T-helper 2 cell (primary cell): Measurements from ENCODE around the gene CCDC92B.
A peak's percentile ranks its signal among the peaks of the same experiment; 100 is the strongest.
"Not testable (repeated sequence)": the region's sequence is repeated elsewhere in the genome, so short reads cannot be mapped to it uniquely, and the experiment has no call there.

Experiments
- DNase-seq, 5 experiments: peaks; one replicate each; pipeline versions ENCODE4 v3.0.0 to v3.0.0-alpha.2; 2012 to 2022
- total RNA-seq, 2 donors: gene quantifications; one replicate each; lab custom pipeline; 2026; lab: John Stamatoyannopoulos, UW

Gene CCDC92B
- 0 to 0.07 reads per million in 2 donors for total RNA-seq

DNA sequence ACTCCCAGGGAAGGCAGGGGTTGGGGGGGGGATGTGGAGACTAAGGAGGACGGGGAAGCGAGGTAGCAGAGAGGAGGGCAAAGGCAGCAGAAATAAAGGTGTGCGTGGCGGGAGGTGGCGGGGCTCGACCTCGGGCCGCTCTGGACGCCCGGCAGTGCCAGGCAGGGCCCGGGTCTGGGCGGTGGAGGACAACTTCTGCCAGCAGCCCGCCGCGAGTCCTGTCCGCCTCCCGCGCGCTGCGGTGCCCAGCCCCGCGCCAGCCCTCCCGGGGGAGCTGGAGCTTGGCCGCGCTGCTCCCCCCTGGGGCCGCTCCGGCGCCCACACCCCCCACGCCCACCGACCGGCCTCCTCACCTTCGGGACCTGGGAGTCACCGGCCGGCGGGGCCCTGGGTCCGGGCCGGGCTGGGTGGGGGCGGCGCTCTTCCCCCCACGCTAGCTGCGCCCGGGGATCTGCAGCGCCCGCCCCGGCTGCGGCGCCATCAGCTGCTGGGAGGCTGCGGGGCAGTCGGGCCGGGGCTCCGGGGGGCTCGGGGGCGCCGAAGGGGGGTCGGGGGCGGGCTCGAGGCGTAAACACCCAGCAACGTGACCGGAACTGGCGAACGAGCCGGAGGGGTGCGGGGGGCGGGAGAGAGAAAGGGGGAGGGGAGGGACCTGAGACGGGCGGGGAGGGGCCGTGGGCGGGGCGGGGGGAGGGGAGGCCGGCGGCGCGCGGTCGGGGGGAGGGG, at the start of gene CCDC92B:
TSS of gene CCDC92B (minus strand) at position 595 of the 726 bp plus-strand sequence. CDS start 14,507 bp downstream, outside the sequence.
- DNase-seq = no peak

DNA sequence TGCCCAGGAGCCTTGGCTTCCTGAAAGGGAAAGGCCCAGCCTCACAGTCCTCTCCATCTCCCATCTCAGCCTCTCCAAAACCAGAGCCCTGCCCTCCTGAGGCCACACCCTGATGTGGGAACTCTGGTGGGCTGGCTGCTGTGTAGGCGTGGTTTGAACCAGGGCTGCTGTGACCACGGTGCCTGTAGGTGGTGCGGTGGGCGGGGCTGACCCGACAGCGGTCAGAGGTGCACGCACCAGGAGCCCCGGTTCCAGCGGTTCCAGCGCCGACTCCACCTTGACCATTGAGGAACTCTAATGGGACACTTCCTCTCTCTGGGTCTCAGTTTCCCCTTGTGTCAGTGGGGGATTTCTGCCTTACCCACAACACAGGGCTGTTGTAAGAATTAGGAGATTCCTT, 49.2 kb upstream of the CCDC92B start:
- no peak for DNase-seq

DNA sequence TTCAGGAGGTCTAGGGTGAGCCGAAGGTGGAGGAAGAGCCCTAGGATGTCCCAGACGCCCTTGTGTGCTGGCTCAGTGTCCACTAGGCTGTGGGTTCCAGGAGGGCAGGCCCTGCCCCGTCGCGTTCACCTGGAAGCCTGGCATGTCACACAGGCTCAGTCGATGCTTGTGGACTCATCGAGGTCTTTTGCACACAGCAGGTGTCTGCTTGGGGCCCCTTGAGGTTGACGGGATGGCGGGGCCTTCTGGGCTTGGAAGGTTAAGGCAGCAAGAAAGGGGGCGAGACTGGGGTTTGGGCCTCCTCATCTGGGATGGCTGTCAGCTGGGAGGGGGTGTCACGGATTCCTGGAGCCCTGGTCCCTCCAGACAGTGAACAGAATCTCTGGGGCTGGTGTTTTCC, 48.7 kb upstream of the CCDC92B start:
- no peak for DNase-seq

DNA sequence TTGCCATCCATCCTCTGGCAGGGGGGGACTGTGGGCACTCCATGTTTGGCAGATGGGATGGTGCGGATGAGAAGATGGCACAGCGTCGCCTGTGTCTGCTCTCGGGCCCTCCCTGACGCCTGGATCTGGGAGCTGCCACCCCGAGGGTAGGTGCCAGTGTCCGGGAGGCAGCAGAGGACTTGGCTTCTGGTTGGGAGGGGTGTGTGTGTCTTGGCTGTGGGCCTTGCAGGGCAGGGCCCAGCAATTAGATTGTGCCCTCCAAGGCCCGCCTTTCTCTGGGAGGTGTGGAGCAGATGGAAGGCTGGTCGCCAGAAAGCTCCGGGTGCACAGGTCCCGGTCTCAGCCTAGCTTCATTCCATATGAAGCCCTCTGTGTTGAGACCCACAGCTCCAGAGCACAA, 48.2 kb upstream of the CCDC92B start:
- DNase-seq = no peak

DNA sequence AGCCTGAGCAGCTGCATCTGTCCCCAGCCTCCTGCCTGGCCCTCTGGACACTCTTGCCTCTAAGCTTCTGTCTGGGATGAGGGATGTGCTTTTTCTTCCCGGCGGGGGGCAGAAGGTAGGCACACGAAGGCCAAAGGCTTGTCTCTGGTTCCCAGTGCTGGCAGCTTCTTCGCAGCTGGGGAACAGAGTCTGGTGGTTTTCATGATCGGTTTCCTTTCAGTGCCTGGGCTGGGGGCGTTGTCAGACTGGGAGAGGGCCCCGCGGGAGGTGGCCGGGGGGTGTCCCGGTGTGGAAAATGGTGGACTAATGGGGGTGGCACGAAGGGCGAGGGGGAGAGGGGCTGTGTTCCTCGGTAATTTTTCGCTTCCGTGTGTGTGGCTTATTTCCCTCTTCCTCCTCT, 47.8 kb upstream of the CCDC92B start:
- no peak for DNase-seq

DNA sequence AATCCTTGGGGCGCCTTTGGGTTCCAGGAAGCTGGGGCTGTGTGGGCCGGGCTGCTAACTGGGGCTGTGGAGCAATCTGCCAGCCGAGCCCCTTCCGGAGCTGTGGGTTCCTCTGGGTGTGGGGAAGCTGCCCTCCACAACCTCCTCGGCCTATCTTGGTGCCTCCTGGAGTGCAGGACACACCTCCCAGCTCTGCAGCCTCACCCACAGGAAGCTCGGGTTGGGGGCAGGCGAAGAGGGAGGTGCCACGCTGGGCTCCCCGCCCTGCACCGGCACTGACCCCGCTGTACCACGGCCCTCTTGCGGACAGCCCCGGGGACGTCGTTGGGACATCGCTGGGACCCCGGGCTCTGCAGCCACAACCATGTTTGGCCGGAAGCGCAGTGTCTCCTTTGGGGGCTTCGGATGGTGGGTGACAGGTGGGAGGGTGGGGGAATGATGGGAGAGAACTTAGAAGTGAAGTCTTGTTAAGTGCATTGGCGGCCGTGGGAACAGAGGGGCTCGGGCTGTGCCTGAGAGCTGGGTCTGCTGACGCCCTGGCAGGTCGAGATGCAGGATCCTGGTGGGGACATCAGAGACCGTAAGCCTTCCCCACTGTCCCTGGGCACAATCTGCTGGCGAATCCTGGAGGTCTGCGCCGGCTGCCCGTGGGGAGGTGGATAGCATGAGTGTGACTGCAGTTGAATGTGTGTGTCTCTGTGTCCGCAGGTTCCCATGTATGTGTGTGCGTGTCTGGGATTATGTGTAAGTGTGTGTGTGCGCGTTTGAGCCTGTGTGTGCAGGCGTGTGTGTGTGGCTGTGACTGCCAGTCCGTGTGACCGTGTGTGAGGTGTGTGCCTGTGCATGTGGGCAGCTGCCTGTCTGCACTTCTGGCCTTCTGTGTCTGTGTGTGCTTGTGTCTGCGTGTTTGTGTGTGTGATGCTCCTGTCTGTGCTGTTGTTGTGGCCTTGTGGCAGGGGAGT, 47.0 kb upstream of the CCDC92B start, which contains the start of gene RAP1GAP2:
TSS of gene RAP1GAP2 (plus strand) at position 275 of the 962 bp plus-strand sequence. CDS start at position 365, 90 bp downstream.
- peak; percentile 46 to 89 (median 71) for DNase-seq

DNA sequence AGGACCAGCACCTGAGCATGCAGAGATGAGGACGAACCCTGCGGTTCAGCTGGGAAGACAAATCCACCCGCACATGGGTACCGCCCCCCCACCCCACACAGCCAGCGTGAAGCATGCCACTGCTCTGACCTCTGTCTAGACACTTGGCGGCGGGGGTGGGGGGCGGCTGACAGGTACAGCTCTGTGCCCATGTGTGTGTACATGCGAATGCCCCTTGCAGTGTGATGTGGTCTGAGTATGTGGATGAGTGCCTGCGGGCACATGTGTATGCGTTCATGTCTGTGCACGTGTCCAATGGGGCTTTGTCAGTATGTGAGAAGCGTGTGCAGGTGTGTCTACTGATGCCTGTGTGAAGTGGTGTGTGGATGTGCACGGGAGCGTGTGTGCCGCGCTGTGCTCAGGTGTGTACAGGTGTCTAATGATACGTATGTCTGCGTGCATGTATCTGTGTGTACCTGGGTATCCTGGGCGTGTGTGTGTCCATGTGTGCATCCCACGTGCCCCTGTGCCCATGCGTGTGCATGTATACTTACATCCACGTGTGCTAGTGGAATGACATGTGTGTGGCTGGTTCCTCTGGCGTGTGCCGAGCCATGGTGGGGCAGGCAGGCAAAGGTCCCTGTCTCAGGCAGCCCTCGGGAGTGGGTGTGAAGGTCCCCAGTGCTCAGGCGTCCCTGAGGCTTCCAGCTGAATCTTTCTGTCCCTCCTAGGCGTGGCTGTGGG, 46.1 kb upstream of the CCDC92B start:
- DNase-seq = no peak

DNA sequence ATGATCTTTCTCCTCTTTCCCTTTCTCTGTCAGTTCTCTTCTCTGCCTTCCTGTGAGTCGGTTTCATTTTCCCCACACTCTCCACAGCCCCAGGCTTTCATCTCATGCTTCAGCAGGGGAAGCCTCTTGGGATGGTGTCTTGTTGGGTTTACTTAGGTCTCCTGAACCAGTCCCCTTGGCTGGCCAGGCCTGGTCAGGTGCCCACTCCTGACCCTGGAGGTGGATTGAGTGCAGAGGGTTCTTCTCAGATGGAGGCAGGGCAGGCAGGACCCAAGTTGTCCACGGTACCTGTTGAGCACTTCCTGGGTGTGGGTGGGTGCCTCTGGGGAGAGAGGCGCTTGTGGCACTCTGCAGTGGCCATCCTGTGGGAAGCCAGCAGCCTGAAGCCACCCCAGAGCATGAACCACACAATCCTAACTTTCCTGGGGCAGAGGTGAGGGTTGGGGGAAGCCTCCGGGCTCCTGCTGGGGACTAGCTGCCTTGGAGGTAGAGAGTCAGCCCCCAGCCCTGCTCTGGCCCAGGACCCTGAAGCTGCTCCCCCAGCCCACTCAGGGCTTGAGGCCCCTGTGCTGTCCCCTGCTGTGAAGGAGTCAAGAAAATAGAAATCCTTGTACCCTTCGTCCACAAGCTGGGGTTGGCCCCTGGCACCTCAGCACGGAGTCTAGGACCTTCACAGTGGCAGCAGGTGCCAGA, 44.8 kb upstream of the CCDC92B start:
- DNase-seq = peak in 1 of 5 experiments; percentile 20

DNA sequence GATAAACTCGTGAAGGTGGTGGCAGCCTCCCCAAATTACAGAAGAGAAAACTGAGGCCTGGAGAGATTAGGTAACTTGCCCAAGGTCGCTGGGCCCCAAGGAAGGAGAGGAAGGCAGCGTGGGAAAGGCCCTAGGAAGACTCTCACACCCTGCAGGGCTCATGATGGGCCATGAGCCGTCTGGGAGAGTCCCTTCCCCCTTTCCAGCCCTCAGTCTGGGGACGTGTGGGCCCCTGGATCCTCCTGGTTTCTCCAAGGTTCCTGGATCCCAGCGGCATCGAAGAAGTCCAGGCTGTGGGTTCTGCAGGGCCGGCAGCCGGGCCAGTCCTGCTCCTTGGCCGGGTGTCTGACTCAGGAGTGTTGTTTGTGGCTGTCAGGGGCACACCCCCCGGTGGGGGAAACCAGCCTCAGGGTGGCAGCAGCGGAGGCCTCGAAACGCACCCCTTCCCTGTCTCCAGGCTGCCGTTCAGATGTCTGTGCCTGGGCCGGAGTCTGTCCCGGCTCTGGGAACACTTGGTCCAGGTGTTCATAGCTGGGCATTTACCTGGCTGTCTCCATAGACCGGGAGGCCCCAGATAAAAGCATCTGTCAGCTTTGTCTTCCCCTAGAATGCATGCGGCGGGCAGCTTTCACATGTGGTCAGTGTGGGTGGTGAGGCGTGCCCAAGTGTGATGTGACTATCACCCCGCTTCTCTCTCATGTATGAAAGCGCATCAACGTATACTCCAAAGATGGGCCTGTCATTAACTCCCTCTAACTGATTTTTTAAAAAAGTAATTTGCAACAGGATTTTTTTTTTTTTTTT, 43.1 kb upstream of the CCDC92B start:
- DNase-seq = peak in 2 of 5 experiments; percentile 64 to 93

DNA sequence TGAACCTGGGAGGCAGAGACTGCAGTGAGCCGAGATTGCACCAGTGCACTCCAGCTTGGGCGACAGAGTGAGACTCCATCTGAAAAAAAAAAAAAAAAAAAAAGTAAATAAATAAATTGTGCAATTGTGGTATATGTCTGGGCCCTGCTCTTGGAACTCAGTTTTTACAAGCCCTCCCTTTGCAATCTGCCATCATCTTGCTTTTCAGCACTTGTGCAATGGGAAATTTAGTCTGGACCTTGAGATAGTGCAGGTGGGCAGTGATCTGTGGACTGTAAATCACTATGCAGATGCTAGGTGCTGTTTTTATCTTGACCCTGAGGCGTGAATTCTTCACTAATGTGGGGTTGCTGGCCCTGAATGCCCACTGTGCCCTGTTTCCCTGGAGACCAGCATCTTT, 40.2 kb upstream of the CCDC92B start:
- DNase-seq = no peak

DNA sequence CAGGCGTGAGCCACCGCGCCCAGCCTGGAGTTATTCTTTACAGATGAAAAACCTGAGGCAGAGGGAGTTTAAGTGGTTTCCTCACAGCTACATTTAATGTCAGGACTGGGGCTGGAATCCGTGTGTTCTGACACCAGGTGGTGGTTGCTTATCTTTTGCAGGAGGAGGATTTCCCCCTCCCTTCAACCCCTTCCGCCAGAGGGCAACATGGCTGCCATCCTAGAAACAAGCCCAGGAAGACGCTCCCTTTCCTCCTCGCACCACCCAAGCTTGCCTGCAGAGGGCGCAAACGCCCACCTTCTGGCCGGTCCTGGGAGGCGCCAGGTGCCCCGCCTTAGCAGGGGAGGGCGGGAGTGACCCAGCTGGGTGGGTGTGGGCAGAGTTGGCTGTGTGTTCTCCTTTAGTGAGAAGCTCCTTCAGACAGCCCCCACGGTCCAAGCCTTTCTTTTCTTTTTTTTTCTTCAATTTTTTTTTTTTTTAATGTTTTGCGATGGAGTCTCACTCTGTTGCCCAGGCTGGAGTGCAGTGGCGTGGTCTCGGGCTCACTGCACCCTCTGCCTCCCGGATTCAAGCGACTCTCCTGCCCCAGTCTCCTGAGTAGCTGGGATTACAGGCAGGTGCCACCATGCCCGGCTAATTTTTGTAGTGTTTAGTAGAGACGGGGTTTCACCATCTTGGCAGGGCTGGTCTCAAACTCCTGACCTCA, 36.9 kb upstream of the CCDC92B start:
- peak; percentile 79 to 92 (median 84) for DNase-seq

DNA sequence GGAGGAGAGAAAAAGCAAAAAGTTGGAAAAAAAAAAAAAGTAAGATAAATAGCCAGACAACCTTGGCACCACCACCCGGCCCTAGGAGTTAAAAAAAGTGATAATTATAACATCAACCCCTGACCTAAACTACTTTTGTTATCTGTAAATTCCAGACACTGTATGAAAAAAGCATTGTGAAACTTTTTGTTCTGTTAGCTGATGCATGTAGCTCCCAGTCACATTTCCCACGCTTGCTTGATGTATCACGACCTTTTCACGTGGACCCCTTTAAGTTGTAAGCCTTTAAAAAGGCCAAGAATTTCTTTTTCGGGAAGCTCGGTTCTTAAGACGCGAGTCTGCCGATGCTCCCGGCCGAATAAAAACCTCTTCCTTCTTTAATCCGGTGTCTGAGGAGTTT, 35.9 kb upstream of the CCDC92B start:
- DNase-seq = not testable (repeated sequence)

DNA sequence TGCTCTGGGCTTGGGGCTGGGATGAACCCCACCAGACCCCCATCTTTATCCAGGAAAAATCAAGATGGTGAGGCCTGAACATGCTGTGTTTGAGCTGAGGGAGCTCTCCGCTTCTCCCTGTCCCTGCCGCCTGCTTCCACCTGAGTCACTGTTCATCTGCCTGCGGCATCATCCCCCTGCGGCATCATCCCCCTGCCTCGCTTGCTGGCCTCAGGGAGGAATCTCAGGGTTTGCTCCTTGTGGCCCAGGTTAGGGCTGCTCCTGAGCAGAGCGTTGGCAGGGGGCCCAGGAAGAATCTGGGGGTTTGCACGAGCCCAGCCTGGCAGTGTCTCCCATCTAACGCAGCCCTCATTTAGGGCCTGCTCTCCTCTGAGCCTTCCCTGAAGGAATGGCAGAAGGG, 35.4 kb upstream of the CCDC92B start:
- DNase-seq = no peak

DNA sequence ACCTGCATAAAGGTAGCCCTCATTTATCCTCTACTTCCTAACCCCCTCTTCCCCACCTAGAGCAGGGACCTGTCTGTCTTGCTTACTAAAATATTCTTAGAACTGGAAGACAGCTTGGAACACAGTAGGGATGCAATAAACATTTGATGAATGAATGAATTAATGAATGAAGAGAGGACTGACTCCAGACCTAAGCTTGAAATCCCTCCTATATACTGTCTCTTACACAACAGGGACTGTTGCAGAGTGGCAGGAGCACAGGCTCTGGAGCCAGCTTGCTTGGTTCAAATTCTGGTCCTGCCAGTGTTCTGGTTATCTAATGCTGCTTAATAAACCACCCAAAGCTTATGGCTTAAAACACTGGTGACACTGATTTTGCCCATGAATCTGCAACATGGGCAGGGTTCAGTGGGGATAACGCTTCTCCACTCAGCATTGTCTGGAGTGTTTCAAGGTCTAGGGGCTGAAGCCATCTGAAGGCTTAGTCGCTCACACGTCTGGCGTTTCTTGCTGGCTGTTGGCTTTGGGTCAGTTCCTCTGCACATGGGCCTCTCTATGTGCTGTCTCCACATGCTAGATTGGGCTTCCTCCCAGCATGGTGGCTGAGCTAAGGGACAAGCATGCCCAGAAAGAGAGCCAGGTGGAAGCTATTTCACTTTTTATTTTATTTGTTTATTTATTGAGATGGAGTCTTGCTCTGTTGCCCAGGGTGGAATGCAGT, 34.0 kb upstream of the CCDC92B start:
- no peak for DNase-seq

DNA sequence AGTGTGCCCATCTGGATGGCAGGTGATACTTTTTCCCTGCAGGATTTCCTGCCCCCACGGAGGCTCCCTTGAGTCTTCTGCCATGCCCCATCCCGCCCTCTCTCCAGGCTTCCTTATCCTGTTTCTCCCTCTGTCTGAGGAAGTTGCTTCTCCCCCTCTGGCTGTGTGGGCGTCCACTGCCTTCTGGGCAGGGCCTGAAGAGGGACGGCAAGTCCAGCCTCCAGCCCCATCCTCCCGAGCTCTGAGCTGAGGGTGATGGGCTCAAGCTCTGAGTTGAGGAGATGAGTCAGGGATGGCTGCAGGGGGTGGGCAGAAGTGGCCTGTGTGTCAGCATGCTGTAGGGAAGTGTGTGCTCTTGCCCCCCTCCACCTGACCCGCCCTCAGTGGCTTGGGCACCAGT, 32.6 kb upstream of the CCDC92B start:
- no peak for DNase-seq

DNA sequence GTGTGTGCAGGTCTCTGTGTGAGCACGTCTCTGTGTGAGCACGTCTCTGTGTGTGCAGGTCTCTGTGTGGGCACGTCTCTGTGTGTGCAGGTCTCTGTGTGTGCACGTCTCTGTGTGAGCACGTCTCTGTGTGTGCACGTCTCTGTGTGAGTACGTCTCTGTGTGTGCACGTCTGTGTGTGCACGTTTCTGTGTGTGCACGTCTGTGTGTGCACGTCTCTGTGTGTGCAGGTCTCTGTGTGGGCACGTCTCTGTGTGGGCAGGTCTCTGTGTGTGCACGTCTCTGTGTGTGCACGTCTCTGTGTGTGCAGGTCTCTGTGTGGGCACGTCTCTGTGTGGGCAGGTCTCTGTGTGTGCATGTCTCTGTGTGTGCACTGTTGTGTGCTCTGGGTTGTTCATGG, 32.1 kb upstream of the CCDC92B start:
- DNase-seq = not testable (repeated sequence)

DNA sequence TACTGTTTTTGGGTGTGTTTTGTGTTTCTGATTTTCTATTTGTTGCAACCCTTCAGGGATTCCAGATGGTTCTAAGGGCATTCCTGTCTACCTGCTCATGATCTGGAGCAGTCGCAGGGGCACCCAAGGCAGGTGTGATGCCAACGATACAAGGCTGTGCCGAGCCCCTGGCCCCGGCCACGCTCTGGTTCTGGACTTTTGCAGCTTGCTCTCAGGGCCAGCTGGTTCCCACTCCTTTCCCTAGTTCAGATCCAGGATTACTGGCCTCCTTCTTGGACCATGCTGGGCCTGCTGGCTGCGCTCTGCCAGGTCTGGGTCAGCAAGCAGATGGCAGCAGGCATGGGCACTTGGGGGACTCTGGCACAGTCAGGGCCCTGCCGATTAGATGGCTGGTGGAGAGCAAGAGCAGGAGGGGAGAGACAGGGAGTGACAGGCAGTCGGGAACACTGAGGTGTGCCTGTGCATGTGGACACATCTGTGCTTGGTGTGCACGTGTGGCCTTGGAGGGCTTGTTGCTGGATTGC, 31.5 kb upstream of the CCDC92B start:
- no peak for DNase-seq

DNA sequence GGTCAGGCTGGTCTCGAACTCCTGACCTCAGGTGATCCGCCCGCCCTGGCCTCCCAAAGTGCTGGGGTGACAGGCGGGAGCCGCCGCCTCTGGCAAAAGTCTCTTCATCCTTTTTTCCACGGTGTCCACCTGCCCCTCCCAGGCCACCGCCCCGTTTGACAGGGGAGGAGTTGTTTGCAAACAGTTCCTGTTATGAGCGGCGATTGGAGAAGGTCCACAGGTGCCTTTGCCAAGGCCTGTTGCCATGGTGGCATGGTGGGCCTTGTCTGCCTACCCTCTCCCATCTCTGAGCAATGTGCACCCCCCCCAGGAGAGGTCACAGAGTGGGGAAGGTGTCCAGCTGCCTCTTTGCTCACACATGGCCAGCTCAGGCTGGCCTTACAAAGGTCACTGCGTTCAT, 30.8 kb upstream of the CCDC92B start:
- DNase-seq = no peak

DNA sequence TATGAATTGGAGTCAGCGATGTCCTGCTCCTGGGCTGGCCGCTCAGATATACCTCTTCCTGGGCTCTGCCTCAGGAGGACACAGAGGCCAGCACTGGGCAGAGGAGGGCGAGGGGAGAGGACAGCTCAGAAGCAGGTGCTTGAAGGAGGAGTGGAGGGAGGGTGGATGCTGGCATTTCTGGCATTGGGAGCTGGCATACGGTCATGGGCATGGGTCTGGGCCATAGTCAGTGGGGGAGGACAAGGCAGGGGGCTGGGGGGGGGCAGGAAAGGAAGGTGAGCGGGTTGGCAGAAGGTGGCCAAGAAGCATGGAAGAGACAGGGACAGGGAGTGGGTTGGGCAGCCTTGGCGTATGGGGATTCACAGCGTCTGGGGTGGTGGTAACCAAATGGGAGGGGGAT, 30.1 kb upstream of the CCDC92B start:
- DNase-seq = no peak

DNA sequence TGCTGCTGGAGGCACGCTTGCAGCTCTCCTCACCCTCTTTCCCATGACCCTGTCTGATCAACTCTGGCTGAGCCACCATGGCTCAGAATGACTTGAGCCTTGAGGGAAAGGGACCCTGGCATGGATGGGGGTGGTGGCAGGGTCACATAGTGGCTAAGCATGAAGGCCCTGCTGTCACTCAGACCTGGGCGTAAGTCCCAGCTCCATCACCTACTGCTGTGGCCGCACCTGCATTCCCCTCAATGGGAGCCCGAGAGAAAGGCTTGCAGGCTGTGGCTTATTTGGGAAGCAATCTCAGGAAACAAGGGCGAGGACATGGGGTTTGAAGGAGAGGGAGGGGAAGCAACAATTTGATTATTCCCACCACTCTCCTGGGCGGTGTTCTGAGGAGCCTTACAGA, 29.0 kb upstream of the CCDC92B start:
- no peak for DNase-seq
